ENCODE data around the gene LRP11. TPM values are rescaled to one million over a fixed set of nuclear protein-coding genes. Genes with fewer than 3 reads are reported as not detected.
"Not testable (repeated sequence)": the region's sequence is repeated elsewhere in the genome, so short reads cannot be mapped to it uniquely, and the experiment has no call there.

The LRP11 gene
- total RNA-seq, 1 donor from 2014 or later, result 11.1 TPM

DNA sequence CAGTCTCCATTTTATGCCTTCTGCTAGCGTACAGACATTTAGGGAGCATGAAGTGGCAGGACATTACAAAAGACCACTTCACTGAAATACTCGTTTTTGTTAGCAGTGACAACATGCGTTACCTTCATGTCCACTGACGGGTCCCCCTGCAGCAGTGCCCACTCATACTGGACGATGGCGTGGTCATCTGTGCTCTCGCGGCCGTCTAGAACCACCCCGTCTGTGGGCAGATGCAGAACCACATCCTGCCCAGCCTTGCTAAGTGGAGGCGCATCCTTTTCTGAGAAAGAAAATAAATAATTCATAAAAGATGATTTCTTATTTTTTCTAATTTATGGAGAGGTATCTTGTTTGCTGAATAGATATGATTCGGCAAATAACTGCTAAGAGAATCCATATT is 11.3 kb downstream of the LRP11 start:
- ATAC-seq, result no peak

DNA sequence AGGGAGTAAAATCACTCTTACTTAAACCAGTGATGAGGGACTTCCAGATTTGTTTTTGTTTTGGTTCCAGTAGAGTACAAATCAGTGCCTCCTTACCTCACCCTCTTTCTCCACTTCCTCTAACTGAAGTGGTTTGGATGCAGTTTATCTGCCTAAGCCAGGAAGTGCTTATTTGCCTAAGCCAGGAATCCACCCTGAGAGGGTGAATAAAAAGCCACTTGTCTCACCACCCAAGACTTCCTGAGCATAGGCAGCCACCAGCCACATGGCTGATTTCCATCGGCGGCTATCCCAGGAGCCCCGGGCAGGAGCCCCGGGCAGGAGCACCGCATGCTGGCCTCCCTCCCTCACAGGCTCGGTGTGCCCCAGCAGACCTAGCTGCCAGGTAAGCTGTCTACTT is 12.0 kb downstream of the LRP11 start:
- no peak for ATAC-seq
- no peak for DNase-seq (ENCODE audit: low spot score)

More for the DNA sequence above, 11.3 kb downstream of the LRP11 start:
- no peak for DNase-seq (ENCODE audit: low spot score)

DNA sequence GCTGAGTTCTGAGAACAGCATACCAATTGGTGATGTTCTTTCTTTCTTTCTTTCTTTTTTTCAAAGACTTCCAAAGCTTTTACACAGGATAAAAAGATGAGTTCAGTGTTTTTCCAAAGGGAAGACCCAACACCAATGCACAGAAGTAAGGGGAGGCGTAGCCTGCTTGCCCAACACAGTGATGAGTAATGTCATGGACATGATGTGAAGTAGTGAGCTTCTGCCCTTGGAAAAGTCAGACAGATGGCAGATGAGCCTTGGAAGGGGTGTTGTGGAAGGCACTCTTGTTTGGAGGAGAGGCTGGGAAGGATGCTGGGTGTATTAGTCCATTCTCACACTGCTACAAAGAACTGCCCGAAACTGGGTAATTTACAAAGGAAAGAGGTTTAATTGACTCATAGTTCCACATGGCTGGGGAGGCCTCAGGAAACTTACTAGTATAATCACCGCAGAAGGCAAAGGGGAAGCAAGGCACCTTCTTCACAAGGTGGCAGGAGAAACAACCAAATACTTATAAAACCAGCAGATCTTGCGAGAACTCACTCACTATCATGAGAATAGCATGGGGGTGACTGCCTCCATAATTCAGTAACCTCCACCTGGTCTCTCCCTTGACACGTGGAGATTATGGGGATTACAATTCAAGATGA is 12.6 kb downstream of the LRP11 start:
- ATAC-seq, result no peak
- DNase-seq (ENCODE audit: low spot score), result no peak

DNA sequence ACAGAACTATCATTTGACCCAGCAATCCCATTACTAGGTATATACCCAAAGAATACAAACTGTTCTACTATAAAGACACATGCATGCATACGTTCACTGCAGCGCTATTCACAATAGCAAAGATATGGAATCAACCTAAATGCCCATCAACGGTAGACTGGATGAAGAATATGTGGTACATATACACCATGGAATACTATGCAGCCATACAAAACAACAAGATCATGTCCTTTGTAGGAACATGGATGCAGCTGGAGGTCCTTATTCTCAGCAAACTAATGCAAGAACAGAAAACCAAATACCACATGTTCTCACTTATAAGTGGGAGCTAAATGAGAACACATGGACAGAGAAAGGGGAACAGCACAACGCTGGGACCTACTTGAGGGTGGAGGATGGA is 15.8 kb downstream of the LRP11 start:
- not testable (repeated sequence) for DNase-seq (ENCODE audit: low spot score); ATAC-seq

DNA sequence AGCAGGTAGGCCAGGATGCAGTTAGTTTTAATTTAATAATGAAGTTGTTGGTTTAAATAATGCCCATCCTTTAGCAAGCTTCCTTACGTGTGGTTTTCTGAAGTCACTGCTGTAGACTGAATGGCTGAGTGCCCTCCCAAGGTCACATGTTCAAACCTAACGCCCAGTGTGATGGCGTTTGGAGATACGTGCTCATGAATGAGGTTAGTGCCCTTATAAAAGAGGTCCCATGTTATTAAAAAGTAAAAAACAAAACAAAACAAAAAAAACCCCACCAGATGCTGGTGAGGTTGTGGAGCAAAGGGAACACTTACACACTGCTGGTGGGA is 16.3 kb downstream of the LRP11 start:
- ATAC-seq (no peak), DNase-seq (ENCODE audit: low spot score) (no peak)

DNA sequence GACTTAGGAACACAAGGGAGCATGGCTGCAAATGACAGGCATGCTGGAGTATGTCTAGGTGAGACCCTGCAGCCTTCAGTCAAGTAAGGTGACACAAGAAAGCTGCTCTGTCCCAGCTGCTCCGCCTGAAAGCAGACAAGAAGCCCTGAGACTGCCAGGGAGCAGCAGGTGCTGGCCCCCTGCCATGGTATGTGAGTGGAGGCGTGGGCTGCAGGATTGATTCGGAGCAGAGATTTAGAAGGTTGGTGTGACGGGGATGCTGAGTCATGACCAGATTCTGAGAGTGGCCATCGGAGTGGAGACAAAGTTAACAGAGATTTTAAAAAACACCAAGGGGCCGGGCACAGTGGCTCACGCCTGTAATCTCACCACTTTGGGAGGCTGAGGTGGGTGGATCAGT is 17.8 kb downstream of the LRP11 start:
- ATAC-seq, result no peak
- no peak for DNase-seq (ENCODE audit: low spot score)

DNA sequence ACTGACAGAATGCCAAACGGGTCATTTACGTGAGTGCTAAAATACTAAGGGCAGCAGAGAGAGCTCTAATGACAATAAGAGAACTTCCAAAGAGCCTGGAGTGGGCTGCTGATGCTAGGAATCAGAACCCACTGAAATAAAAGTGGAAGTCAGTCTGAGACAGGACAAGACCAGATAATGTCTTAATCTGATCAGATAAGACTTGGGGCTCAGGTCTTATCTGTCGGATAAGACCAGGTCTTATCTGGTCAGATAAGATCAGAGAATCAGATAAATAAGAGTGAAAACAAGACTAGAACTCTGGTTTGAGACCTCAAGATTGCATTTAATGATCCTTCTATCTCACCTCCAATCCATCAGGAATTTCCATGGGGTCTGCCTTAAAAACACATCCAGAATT is 18.6 kb downstream of the LRP11 start:
- ATAC-seq (no peak), DNase-seq (ENCODE audit: low spot score) (no peak)

DNA sequence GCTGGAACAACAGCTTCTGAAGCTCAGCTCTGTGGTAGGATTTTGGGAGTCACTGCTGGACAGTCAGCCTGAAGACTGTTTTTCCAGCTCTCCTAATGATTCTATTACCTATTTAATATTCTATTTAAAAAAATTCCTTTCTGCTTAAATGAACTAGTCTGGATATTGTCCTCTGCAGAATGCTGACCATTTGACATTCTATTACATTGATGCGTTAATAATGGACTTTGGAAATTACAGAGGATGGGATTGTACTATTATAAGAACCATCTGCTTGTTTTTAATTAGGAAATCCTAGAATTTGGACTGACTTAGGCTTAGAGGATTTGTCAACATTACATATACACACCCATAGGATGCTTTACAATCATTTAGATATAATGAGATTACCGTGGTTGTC is 19.7 kb downstream of the LRP11 start:
- ATAC-seq, result no peak
- no peak for DNase-seq (ENCODE audit: low spot score)

DNA sequence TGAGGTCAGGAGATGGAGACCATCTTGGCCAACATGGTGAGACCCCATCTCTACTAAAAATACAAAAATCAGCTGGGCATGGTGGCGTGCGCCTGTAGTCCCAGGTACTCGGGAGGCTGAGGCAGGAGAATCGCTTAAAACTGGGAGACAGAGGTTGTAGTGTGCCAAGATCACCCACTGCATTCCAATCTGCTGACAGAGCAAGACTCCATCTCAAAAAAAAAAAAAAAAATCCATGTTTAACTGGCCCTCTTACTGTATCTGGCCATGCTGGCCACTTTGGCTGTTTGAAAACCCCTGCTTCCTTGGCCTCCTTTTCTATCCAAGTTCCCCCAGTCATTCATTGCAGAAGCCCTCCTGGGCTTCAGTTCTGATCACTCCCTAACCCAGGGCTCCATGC is 20.1 kb downstream of the LRP11 start:
- not testable (repeated sequence) for DNase-seq (ENCODE audit: low spot score)

DNA sequence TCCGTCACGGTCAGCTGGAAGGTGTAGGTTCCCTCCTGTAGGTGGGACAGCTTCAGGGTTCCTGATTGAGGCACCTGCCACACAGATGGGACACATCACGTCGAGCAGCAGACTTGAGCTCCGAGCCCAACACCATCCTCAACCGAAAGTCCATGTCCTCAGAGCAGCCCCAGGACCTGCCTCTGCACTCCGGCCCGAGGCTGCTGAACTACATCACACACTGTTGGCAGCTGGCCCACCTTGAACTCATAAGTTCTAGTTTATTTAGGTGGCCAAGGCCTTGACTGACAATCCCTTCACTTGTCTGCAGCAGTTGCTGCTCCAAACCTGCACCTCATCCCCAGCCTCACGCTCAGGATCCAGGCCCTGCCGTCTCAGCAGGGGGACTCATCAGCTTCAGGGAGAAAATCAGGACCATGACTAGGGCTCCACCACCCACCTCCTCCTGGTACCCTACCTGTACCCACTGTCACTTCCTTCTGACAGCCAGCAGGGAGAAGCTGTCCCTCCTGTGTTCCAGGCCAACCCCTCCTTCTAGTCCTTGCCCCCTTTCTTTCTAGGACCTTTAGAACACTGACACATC is 21.0 kb downstream of the LRP11 start:
- no peak for ATAC-seq

More for the DNA sequence above, 20.1 kb downstream of the LRP11 start:
- ATAC-seq, result not testable (repeated sequence)

DNA sequence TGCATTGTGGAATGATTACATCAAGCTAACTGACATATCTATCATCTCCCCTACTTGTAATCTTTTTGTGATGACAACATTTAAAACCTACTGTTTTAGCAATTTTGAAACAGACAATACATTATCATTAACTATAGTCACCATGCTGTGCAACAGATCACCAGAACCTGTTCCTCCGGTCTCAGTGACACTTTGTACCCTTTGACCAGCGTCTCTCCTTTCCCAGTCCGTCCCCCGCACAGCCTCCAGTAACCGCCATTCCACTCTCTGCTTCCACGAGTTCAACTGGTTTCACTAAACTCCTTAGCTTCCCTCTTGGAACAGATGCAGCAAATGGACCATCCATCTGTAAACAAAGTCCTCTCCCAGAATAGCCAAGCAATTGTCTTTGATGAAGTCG is 21.8 kb downstream of the LRP11 start:
- no peak for ATAC-seq
- no peak for DNase-seq (ENCODE audit: low spot score)

More for the DNA sequence above, 21.0 kb downstream of the LRP11 start:
- DNase-seq (ENCODE audit: low spot score), result no peak

DNA sequence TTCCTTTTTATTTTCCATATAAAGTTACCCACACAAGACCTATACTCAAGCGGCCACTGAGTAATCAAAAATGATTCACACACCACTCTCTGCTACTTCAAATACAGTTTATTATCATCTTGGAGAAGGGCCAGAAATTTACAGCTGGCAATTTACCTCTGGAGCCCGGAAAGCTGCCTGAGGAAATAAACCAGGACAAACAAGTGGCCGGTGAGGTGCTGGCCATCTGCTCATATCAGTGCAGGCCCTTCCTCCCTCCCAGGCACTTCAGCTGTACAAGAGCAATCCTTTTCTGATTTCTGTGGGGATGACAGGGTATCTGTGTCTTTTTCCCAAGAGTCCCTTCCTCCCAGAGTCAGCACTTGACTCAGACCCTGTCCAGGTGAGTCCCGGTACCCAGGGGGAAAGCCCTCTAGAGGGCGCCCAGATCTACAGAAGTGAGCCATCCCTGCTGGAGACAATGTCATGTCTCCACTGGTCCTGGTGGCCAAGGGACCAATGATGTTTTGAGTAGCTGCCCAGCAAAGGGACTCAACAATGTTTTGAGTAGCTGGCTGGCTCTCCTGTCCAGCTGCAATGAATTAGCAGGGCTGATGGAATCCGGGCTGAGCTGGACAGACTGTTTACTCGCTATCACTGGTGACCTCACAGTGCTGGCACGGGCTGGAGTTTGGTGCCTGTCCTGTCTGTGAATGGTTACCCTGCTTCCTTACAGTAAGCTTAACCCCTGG is 23.6 kb downstream of the LRP11 start:
- DNase-seq (ENCODE audit: low spot score) (peak; percentile 72), ATAC-seq (peak; percentile 97)

DNA sequence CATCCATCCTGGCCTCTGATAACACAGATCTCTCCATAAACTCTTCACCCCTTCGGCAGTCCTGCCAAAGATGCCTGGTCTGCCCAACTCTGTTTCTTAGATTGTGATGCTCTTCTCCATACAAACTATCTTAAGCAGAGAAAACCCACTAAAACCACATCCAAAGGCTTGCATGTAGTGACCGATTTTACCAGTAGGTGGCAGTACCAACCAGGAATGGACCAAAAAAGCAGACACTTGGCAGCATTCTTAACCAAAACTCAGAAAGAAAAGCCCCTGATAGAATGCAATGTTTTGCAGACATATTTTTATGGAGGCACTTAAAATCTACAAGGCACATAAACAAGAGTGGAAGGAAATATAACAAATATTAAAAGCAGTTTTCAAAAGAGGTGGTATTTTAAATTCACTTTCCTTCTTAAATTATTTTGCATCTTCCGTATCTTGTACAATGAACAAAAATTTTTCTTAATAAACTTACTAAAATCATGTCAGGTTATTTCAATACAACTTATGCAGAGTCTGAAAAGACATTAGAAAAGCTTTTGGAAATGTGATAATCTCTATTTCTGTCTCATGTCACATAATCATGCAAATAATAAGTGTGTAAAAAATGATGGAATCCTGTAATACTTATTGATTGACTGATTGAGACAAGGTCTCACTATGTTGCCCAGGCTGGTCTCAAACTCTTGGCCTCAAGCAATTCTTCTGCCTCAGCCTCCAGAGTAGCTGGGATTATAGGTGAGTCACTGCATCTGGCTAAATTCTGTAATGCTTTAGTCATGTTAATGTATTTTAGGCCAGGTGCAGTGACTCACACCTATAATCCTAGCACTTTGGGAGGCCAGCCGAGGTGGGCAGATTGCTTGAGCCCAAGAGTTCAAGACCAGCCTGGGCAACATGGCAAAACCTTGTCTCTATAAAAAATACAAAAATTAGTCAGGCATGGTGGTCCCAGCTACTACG is 29.4 kb downstream of the LRP11 start:
- no peak for DNase-seq (ENCODE audit: low spot score)
- peak; percentile 90 for ATAC-seq

DNA sequence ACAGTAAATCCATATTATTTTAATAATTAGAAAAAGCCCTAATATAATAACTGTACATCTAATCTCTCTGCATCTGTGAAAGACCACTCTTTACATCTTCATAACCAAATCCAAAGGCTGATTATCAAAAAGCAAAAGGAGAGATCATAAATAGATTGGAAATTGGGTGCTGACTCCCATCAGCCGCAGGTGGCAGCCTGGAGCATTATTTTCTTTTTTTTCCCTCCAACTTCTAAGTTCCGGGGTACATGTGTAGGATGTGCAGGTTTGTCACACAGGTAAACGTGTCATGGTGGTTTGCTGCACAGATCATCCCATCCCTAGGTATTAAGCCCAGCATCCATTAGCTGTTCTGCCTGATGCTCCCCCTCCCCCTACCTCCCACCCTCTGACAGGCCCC is 30.5 kb downstream of the LRP11 start:
- ATAC-seq, result no peak
- DNase-seq (ENCODE audit: low spot score), result no peak

DNA sequence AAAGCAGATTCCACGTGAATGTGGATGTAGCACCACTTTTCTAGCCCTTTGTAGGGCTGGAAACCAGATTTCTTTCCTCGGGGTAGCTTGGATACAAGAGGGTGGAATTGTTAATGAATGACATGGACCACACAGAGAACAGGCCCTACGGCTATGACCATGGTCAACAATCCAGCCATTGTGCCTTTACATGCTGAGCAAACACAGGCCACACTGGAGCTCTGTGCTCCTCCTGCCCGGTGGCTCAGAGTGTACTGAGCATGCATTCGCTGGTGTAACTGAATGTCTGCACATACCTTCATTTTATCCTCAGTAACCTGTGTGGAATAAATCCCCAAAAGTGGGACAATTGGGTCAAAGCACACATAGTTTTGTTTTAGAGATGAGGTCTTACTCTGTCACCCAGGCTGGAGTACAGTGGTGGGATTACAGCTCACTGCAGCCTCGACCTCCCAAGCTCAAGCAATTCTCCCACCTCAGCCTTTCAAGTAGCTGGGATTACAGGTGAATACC is 32.8 kb downstream of the LRP11 start:
- DNase-seq (ENCODE audit: low spot score), result no peak
- ATAC-seq, result no peak

DNA sequence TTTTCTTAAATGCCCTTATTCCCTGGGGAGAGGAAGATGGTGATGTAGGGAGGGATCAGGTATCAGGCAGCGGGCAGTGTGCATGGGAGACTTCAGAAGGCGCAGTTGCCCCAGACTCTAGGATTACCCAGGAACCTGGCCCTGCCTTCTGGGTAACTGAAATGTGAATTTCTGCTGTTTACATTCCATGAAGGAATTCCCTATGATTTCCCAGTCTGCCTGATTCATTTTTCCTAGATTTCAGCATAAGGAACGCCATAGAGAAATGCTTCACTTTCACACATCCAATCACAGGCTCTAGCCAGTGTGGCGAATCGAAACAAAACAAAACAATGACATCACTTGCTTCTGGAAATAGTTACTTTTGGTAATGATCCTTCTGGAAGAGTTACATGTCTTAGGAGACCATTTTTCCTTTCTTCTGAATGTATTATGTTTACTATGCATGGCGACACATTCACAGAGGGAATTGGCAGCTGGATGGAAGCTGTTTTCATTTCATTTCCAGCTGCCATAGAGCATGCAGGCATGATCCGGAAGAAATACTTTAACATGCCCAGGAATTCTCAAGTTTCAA is 33.3 kb downstream of the LRP11 start:
- no peak for ATAC-seq
- DNase-seq (ENCODE audit: low spot score), result no peak

DNA sequence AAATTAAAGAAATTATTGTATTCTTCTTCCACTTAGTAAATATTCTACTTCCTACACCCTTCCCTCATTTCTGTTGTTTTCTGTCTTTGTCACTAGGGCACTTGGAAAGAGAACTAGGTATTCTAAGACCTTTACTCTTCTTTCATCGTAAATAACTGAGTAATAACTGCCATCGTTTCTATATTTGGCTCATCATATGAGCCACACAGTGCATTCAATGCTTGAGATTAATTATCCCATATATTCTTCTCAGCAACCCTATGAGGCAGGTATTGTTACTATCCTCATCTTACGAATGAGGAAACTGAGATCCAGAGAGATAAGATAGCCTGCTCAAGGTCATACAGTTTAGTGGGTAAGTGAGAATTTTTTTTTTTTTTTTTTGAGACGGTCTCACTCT is 38.9 kb downstream of the LRP11 start:
- ATAC-seq (no peak), DNase-seq (ENCODE audit: low spot score) (no peak)

DNA sequence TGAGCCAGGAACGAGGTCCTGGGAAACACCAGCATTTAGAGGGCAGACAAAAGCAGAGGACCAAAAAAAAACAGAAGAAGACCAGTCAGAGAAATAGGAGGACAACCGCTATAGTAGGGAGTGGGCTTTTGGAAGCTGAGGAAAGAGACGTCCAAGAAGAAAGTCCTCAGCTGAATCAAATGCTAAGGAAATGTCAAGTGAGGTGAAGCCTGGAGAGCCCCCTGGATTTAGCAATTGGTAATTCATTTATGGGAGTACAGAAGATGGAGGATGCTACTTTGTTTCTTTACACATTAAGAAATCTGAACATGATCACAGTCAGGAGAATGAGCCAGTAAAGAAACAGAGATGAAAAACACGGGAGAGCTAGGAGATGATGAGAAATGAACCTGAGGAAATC is 41.1 kb downstream of the LRP11 start:
- no peak for ATAC-seq
- no peak for DNase-seq (ENCODE audit: low spot score)

DNA sequence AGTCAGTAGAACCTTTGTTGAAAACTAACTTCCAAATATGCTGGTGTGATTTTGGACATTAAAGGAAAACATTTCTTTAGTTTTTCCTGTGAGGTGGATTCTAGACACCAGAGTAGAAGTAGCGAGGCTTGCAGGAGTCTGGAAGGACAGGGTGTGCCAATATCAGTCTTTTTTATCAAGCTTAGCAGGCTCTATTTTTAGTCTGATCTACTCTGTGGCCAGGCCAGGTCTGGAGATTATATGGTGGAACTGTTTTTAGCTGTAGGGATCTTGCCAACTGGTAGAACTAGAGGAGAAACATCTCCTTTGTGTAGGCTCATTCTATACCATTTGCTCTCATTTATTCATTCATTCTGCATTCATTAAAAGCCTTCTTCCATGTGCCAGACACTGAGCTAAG is 42.7 kb downstream of the LRP11 start:
- DNase-seq (ENCODE audit: low spot score), result no peak
- no peak for ATAC-seq

DNA sequence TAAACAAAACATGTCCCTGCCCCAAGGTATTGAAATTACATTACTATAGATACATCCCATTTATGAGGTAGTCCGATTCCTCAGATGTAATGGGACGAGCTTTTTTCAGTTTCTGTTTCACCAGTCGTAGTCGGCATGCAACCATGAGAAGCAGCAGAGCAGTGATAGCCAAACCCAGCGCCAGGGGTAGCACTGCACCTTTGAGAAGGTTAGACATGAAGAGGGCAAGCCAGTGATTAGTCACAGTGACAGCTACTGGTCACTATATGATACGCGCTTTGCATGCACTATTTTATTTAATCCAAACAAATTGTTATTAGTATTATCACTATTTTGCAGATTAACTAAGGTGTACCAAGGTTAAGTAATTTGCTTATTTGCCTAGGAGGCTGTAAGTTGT is 43.7 kb downstream of the LRP11 start:
- ATAC-seq (no peak), DNase-seq (ENCODE audit: low spot score) (no peak)

DNA sequence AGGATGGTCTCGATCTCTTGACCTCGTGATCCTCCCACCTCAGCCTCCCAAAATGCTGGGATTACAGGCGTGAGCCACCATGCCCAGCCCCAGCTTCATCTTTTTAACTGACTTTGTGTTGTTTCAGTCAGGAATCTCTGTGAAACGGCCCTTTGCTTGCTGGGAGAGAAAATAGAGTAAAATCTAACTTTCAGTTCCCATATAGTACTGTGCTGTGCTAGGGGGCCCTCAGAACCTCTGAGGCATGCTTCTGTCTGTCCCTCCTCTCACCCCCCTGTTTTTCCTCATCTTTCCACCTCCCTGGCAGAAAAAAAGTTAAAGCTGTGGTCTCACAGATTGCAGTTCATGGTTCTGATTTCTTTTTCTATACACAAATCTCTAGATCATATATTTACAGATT is 48.4 kb downstream of the LRP11 start:
- DNase-seq (ENCODE audit: low spot score) (no peak), ATAC-seq (no peak)
